Epithelial cell of esophagus (primary cell): Measurements from ENCODE around the gene TIGD7.

ENCODE experiments used
- DNase-seq: peaks from one replicate; pipeline ENCODE4 v3.0.0; 2010; ENCODE audit warnings: low read depth
- H3K4me3 ChIP-seq: 2 replicates; pipeline ENCODE4 v1.5.1; 2011; ENCODE audit warnings: mild to moderate bottlenecking, low read length, control low read depth
- CTCF ChIP-seq: IDR thresholded peaks from 2 replicates; pipeline ENCODE4 v1.5.1; 2011; ENCODE audit warnings: low read depth, mild to moderate bottlenecking, low read length, control low read depth, inconsistent platforms; ENCODE audit not compliant: insufficient read depth; ENCODE audit errors: missing control alignments

TIGD7 gene

GRCh38 chr16:3305109-3306068, at the start of gene TIGD7, which contains the start of gene ZNF75A:
Gene TIGD7 (minus strand): TSS chr16:3305430. CDS start chr16:3300614, 4,816 bp downstream.
Gene ZNF75A (plus strand): TSS chr16:3305497. CDS start chr16:3308429, 2,932 bp downstream.
- peak; percentile 93 for DNase-seq
- TF ChIP-seq CTCF, result no peak
- peak within 1 kb of the TSS; percentile 77 for H3K4me3 ChIP-seq

GRCh38 chr16:3349175-3349574, 43.9 kb upstream of the TIGD7 start:
- no peak for TF ChIP-seq CTCF
- H3K4me3 ChIP-seq, result no peak overlapping the region
- DNase-seq, result no peak

- no peak for DNase-seq
- no peak overlapping the region for H3K4me3 ChIP-seq
- no peak for TF ChIP-seq CTCF
Observed at GRCh38 chr16:3348547-3349167, 43.4 kb upstream of the TIGD7 start.

- DNase-seq, result no peak
- H3K4me3 ChIP-seq, result no peak overlapping the region
- no peak for TF ChIP-seq CTCF
Observed at GRCh38 chr16:3347586-3347985, 42.4 kb upstream of the TIGD7 start.

GRCh38 chr16:3346041-3346440, 40.8 kb upstream of the TIGD7 start:
- DNase-seq, result no peak
- H3K4me3 ChIP-seq, result no peak overlapping the region
- TF ChIP-seq CTCF, result no peak

- no peak for DNase-seq
- no peak overlapping the region for H3K4me3 ChIP-seq
- no peak for TF ChIP-seq CTCF
Observed at GRCh38 chr16:3328643-3329042, 23.4 kb upstream of the TIGD7 start.
